HuH-7.5 (cell line): Measurements from ENCODE around the gene FOXL2NB.
"Not testable (repeated sequence)": the region's sequence is repeated elsewhere in the genome, so short reads cannot be mapped to it uniquely, and the experiment has no call there.

Source experiments
- DNase-seq: peaks from one replicate; pipeline ENCODE4 v3.0.0; 2011; ENCODE audit warnings: low spot score

The FOXL2NB gene

DNA sequence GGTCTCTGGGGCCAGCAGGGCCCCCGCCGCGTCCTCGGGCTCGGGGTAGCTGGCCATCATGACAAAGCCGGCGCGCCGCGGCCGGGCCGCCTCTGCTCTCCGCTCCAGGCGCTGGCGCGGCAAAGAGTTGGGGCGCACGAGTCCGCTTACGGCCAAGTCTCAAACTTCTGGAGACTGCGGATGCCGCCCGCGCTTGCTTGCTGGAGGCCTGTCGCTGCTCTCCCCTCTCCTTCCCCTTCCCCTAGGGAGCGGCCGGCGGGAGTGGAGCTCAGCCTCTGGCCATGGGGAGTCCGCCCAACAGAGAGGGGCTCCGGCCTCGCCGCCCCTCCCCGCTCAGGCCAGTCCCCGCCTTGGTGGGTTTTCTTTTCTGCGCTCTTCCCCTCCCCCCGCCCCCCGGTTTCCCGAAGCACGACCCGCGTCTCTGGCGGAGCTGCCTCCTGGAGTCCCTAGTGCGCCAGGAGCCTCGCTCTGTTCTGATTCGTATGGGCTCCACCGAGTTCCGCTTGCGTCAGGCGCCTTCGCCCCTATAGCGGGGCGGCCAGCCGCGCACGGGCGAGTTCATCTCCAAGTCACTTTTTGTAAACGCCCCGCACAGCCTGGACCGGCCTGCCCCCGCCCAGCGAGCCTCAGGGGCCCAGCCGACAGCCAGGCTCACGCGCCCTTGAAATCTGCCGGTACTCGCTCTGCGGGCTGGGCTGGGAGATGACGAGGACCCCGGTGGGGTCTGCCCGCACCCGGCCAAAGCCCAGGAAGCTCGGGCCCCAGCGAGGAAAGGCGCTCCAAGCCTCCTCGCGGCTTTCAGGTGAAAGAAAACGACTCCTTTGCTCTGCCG, at the start of gene FOXL2NB, which contains the start of gene FOXL2:
FOXL2NB (plus strand) TSS at position 555 of the 832 bp plus-strand sequence; CDS start at position 703, 148 bp downstream.
FOXL2 (minus strand) TSS at position 475 of the 832 bp plus-strand sequence; CDS start at position 60, 415 bp downstream.
- peak; percentile 41 for DNase-seq

DNA sequence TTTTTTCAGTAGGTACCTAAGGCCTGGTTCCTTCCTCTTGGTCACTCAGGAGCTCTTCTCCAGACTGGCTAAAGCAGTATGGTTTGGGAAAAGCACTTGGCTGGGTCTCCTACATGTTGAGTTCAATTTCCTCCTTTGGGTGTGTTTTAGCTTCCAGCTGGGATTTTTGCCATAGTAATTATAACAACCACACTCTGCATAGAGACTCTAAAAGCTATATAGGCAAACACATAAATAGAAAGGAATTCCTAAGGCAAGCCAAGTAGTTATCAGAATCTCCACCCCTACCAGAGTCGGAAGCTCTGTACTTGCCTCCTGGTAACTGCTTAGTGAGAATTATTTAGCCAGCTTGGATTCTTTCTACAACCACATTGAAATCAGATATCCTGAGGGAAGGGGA, 48.7 kb upstream of the FOXL2NB start:
- DNase-seq, result no peak

DNA sequence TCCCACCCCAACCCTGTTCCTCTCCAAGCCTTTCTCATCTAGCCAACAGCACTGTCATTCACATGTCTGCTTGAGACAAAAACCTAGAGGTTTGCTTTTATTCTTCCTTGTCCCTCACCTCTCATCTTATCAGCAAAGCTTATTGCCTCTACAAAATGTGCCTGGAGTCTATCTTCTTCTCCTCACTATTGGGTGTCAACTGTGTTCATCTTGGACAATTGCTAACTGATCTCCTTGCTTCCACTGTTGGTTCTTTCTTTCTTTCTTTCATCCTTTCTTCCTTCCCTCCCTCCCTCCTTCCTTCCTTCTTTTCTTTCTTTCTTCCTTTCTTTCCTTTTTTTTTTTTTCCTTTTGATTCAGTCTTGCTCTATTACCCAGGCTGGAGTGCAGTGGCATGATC, 48.3 kb upstream of the FOXL2NB start:
- DNase-seq, result no peak

DNA sequence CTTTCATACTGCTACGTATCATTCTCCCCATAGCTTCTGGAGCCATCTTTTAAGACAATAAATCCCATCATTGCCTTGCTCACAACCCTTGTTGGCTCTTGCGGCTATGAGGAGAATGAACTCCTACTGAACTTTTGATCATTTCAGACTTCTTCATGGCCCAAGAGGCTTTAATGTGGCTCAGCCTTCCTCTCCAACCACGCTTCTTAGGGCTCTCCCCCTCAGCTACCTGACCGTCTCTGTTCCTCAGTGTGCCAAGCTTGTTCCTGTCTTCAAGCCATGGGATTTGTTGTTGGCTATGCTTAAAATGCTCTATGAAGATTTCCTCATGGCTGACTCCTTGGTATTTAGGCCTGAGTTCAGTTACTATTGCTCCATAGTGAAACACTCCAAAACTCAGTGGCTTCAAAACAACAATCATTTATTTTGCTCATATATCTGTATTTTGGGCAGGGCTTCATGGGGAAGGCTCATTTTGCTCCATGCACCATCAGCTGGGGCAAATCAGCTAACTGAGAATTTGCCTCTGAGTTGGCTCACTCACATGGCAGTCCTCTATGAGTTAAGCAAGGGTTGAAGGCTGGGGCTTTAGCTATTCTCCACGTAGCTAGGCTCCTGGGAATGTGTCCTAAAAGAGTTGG, 47.5 kb upstream of the FOXL2NB start:
- no peak for DNase-seq

DNA sequence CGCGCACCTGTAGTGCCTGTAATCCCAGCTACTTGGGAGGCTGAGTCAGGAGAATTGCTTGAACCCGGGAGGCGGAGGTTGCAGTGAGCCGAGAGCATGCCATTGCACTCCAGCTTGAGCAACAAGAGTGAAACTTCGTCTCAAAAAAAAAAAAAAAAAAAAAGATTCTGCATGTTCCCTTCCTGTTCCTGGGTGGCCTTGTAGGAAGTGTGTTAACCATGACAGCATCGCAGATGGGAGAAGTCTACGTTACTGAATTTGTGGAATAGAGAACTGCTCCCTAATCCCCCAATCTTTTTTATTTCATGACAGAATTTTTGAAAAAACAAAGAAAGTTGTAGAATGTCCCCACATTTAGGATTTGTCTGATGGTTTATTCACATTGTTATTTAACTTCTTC, 45.5 kb upstream of the FOXL2NB start:
- DNase-seq, result no peak

DNA sequence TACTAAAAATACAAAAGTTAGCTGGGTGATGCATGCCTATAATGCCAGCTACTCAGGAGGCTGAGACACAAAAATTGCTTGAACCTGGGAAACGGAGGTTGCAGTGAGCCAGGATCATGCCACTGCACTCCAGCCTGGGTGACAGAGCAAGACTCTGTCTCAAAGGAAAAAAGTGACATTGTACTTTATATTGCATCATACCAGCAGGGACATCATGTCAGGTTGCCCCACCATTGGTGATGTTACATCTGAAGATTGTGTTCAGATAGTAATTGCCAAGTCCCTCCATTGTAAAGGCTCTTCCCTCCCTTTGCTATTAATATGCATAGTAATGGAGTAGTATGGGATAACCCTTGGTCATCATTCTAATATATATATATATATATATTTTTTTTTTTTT, 44.8 kb upstream of the FOXL2NB start:
- no peak for DNase-seq

DNA sequence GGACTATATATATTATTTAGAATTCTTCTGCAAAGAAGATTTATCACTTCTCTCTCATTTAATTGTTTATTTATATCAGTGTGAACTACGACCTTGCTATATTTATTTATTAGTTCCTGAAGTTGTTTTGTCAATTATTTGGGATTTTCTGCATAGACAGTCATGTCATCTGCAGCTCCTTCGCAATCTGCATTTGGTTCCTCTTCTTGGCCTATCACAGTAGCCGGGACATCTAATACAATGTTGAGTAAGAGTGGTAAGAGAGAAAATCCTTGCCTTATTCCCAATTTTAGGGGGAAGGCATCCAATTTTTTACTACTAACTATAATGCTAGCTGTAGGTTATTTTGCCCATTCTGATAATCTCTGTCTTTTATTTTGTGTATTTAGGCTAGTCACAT, 39.5 kb upstream of the FOXL2NB start:
- no peak for DNase-seq

DNA sequence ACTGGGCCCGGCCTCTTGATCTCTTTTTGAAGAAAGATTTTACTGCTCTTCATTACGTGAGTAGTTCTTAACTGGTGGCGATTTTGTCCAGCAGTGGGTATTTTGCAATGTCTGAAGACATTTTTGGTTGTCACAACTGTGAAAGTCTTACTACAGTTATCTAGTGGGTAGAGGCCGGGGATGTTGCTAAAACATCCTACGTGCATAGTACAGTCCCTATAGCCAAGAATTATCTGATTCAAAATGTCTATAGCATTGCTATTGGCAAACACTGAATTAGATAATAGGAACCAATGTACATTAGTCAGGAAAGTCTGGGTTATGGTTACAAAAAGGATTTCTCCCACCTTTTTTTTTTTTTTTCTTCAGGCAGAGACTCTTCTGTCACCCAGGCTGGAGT, 38.2 kb upstream of the FOXL2NB start:
- no peak for DNase-seq

DNA sequence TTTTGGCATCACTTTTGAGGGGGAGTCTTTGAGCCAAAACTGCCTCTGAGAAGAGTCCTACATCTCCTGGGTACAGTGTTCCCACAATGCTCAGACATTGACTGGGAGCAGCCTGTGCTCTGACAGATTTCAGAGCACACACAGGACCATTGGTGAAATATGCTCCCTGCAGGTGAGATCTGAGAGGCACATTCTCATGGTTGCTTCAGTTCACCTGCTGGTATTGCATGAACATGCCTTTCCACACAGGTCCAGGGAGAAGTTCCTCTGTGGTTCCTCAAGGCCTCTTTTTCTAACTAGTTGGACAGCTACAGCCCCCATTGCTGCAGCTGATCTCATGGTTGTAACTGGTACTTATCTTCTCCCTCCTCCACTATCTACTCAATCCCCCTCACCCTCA, 37.1 kb upstream of the FOXL2NB start:
- no peak for DNase-seq

DNA sequence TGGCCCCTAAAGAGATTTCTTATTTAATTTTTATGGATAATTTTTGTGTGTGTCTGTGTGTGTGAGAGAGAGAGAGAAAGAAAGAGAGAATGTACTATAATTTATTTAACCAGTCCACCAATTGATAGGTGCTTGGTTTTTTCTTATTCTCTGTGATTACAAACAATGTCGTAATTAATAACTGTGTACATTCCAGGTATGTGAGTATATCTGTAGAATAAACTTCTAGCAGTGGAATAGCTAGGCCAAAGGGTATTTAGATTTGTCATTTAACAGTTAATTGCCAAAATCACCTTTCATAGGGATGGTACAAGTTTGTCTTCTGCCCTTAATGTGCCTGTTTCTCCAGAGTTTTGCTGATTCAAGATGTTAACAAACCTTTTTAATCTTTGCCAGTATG, 35.4 kb upstream of the FOXL2NB start:
- no peak for DNase-seq

DNA sequence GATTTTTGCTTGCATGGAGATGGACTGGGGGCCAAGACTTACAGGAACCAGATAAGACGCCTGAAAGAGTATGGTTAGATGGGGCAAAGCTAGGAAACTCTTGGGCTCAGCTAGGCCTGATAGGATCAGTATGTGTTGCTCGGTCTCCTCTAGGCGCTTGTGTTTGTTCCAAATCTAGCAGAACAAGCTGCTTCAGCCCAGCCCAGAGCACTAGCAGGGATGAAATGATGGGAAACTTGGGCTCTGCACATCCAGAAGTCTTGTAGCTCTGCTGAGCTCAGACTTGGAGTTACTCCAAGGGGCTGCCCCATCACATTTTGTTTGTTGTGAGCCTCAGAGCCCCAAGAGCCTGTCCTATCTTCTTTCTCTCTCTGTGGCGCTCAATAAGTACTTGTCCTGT, 34.8 kb upstream of the FOXL2NB start:
- DNase-seq, result no peak

DNA sequence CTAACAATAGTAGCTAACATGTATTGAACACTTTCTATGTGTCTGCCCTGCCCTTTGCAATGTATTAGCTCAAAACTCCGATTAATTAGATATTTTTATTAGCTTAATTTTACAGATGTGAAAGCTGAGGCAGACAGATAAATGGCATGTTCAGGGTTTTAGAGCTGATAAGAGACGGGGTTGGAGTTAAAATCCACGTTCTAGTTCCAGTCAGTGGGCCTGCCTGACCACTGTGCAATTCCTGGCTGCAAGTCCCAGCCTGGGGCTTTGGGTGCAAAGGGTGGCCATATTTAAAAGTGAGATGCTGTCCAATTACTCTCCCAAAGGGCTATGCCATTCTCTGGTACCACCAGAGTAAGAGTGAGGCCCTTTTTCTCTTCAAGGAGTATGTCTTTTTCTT, 33.3 kb upstream of the FOXL2NB start:
- DNase-seq, result no peak

DNA sequence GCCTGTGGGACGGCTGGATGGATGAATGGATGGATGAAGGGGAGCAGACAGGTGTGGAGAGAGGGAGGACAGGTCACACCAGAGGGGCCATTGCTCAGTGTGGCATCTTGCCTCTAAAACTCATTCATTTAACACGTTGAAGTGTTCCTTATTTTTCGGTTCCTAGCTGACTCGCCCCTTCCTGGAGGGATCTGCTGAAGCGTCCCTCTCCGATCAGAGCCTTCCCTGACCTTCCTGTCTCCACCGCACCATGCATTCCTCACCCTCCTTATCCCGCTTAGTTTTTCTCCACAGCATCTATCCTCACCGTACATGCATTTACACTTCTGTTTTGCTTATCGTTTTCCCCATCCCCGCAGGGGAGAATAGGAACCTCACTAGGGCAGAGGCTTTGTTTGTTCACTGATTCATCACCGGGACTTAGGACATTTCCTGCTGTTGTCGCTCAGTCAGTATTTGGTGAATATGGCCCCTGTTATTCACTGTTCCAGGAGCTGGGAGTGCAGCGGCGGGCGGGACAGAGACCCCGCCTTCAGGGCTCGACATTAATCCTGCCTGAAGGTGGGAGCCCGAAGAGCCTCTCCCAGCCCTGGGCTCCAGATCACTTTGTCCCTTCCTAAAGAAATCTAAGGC, 32.0 kb upstream of the FOXL2NB start:
- DNase-seq, result peak; percentile 83

DNA sequence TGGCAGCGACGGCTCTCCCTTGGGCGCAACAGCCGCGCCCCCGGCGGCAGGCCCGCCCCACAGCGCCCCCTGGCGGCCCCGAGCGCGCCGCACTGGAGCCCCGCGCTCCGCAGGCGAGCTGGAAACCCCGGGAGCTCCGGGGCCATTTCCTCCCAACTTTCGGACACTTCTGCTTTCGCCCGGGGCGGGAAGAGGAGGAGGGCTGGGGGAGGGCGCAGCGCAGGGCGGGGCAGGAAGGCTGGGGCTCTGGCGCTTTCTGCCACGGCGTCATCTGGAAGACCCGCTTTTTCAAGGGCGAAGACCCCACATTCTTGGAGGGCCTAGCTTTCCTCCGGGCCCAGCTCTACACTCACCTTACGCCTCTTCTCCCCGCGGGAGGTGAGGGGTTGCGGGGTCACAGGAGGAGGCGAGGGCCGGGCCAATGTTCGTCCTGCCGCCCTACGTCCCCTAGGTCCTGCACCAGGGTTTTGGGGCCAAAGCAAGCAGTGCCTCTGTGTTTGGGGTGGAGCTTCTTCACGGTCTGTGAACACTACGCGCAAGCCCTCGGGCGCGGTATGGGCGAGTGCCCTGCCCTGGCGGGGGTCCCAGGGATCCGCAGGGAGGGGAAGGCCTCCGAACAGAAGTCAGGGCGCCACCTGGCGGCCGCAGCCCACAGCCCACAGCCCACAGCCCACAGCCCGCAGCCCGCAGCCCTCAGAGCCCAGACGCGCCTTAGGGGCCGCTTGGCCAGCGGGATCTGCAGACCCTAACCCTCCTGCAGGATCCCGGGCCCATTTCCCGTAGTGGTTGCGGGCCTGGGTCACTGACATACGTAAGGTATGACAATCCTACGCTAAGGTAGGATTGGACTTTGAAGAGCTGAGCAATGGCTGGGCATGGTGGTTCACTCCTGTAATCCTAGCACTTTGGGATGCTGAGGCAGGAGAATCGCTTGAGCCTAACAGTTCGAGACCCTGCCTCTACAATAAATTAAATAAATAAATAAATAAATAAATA, 31.2 kb upstream of the FOXL2NB start:
- DNase-seq, result peak; percentile 90

DNA sequence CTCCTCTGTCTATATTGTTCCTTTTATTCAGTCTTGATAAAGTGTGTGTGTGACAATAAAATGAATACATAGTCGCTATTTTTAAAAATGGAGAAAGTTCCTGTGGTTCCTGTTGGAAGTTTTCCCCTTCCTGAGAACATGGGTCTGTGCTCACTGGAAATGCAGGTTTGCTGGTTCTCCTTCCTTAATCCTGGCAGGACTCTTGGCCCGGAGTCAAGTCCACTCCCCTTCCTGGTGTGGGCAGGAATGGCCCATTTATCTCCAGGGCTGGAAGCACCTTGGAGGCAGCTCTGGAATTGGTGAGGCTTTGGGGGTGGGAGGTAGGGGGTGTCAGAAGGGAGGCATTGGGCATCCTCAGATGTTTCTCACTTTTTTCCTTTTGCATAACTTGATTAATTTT, 30.2 kb upstream of the FOXL2NB start:
- DNase-seq, result no peak

DNA sequence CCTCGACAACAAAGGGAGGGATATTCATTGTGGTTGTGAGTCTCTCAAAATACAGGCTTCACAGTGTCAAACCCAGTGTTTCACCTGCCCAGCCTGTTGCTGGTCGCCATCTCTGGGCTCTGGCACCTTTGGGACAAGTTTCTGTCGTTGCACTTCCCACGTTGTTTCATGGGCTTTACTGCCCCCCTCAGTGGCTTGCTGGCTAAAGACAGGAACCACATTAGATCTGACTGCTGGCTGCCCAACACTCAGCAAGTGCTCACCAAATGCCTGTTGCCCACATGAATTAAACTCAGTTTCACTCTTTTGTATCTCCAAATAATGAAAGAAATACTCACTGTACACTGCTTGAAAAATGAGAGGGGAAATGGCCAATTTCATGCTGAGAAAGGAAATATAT, 27.7 kb upstream of the FOXL2NB start:
- no peak for DNase-seq

DNA sequence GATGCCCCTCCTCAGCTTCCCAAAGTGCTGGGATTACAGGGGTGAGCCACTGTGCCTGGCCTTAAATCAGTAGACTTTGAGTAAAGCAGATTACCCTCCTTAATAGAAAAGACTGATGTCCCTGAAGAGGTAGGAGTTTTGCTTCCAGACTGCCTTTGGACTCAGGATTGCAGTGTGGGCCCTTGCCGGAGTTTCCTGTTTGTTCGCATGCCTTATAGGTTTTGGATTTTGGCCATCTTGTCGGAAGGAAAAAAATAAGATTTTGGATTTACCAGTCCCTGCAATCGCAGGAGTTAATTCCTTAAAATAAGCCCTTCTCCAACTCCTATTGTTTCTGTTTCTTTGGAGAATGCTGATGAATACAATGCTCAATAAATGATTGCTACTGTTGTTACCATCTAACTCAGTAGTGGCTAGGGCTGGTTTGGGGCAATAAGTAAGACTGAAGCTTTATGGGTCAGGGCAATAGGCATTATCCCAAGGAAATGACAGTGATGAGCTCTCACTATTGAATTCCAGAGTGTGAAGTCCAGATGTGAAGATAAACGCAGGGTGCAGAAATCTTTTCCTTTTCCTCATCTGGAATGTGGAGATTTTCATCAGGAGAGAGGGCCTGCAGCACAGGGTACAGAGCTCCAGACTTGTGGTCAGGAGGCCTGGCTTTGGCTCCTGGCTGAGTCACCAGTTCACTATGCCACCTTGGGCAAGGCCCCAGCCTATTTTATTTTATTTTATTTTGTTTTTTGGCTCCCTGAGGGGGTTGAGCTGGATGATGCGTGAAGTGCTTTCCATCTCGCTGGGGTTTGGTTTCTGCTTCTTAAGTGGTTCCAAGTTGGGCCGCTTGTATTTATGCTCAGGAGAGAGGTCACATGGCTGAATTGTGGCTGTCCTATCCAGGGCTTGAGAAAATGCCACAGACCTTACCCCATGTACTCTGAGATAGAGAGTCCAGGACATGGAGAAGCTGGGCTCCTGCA, 25.4 kb upstream of the FOXL2NB start:
- no peak for DNase-seq

DNA sequence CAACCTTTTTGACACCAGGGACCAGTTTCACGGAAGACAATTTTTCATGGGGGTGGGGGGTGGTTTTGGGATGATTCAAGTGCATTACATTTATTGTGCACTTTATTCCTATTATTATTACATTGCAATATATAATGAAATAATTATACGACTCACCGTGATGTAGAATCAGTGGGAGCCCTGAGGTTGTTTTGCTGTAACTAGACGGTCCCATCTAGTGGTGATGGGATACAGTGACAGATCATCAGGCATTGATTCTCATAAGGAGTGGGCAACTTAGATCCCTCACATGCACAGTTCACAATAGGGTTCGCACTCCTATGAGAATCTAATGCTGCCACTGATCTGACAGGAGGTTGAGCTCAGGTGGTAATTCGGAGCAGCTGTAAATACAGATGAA, 24.6 kb upstream of the FOXL2NB start:
- not testable (repeated sequence) for DNase-seq

DNA sequence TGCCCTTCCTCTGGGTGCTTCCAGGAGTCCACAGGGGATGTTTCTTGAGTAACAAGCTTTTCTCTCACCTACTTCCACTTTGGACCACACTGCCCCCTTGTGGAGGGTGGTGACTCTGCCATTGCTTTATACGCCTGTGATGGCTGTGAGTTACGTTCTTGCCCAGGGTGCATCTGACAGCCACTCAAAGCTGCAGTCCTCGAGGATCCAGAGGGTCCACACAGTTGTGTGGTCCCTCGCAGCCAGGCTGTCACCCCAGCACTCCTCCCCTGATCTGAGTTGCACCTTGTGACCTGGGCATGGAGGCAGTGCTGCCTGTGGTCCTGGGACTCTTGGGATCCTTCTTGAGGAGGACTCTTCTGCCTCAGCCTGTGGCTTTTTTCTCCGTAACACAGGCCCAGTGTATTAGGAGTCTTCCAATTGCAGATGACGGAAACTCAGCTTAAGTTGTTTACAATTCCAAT, 23.5 kb upstream of the FOXL2NB start:
- peak; percentile 82 for DNase-seq

DNA sequence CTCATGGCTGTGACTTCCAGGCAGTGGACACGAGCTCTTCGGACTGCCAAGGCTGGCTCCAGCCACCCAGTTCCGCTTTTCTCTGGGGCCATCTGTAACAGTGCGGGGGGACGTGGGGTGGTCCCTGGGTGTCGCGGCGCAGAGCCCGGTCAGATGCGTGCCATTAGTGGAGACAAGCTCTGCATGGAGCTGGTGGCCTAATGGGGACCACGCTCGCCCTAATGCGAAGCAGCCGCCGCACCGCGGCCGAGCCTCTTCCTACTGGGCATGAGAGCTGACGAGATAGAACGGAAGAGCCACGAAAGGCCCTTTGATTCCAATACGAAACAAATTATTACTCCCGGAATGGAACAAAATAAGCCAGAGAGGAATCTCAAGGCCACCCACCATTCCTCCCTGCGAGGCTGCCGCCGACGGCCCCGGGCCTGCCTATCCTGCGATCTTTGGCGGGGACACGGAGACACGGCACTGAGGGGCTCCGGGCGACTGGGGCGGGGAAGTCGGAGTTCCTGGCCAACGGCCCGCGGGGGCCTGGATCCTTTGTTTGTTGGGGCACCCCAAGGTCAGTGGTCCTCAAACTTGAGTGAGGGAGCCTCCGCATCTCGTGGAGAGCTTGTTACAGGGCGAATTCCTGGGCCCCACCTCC, 18.2 kb upstream of the FOXL2NB start:
- no peak for DNase-seq
